Gastroesophageal sphincter (tissue), 3 donors: ENCODE data around the gene CCDC40.

Source experiments
- POLR2A ChIP-seq, 2 donors: fragments of 450-650 bp; IDR thresholded peaks; one replicate each; pipeline ENCODE4 v1.6.1; 2017; ENCODE audit warnings: antibody characterized with exemption in 2 of 2, mild to moderate bottlenecking in 2 of 2, moderate library complexity in 1 of 2
- TF ChIP-seq, protein P1 (sequence below), 4 experiments: fragments of 200-600 bp in 2 of 4; fragments of 450-650 bp in 2 of 4; sonication (generic) in 1 of 4; IDR thresholded peaks; one replicate each; pipeline ENCODE4 v1.5.1; 2017 to 2019; ENCODE audit warnings: antibody characterized with exemption in 4 of 4, mild to moderate bottlenecking in 2 of 4, moderate library complexity in 2 of 4

GRCh38 chr17:80119839-80120238 lies 83.4 kb downstream of the CCDC40 start:
- TF ChIP-seq, protein P1, sequence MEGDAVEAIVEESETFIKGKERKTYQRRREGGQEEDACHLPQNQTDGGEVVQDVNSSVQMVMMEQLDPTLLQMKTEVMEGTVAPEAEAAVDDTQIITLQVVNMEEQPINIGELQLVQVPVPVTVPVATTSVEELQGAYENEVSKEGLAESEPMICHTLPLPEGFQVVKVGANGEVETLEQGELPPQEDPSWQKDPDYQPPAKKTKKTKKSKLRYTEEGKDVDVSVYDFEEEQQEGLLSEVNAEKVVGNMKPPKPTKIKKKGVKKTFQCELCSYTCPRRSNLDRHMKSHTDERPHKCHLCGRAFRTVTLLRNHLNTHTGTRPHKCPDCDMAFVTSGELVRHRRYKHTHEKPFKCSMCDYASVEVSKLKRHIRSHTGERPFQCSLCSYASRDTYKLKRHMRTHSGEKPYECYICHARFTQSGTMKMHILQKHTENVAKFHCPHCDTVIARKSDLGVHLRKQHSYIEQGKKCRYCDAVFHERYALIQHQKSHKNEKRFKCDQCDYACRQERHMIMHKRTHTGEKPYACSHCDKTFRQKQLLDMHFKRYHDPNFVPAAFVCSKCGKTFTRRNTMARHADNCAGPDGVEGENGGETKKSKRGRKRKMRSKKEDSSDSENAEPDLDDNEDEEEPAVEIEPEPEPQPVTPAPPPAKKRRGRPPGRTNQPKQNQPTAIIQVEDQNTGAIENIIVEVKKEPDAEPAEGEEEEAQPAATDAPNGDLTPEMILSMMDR (IDR thresholded peaks at IDR 0.05), result no peak
- TF ChIP-seq POLR2A (IDR thresholded peaks at IDR 0.05), result no peak
